Mesodermal cell (in vitro differentiated cells): ENCODE results near the gene SRSF5.

Source experiments
- H3K27ac ChIP-seq: 2 replicates; pipeline ENCODE4 v1.7.0; 2013; ENCODE audit warnings: mild to moderate bottlenecking, low read depth, low read length, moderate library complexity; ENCODE audit not compliant: severe bottlenecking
- H3K36me3 ChIP-seq: 2 replicates; pipeline ENCODE4 v1.7.1; 2013; ENCODE audit warnings: mild to moderate bottlenecking, low read length, moderate library complexity; ENCODE audit not compliant: control insufficient read depth, insufficient read depth
- H3K4me1 ChIP-seq: one replicate; pipeline ENCODE4 v1.7.1; 2013; ENCODE audit warnings: mild to moderate bottlenecking, low read length; ENCODE audit not compliant: insufficient read depth, control insufficient read depth, poor library complexity, severe bottlenecking
- H3K4me3 ChIP-seq: 2 replicates; pipeline ENCODE4 v1.7.0; 2013; ENCODE audit warnings: low read length, control low read depth, mild to moderate bottlenecking; ENCODE audit not compliant: insufficient read depth, poor library complexity, severe bottlenecking; ENCODE audit errors: extremely low read depth
- H3K9me3 ChIP-seq: 2 replicates; pipeline ENCODE4 v1.7.1; 2013; ENCODE audit warnings: mild to moderate bottlenecking, low read length, moderate library complexity; ENCODE audit not compliant: control insufficient read depth
- WGBS, 2 experiments: methylation state at CpG; one replicate each; pipeline ENCODE4 v1.1.5; 2013; ENCODE audit warnings: missing lambda C conversion rate in 2 of 2; ENCODE audit not compliant: insufficient coverage in 2 of 2; 5-methylcytosine and 5-hydroxymethylcytosine counted together

Gene SRSF5

GRCh38 chr14:69752773-69753172 is 14.2 kb upstream of the SRSF5 start:
- no peak overlapping the region for H3K27ac ChIP-seq
- no peak overlapping the region for H3K4me3 ChIP-seq
- WGBS, 2 experiments = no CpG with 5 or more reads among the region's 1 CpG
- no peaks in the 10 kb centered on the region for H3K36me3 ChIP-seq
- no peaks in the 10 kb centered on the region for H3K9me3 ChIP-seq
- no peaks in the 10 kb centered on the region for H3K4me1 ChIP-seq

- H3K36me3 ChIP-seq = no peaks in the 10 kb centered on the region
- WGBS, 2 experiments = 40% methylated on average over 1 of the region's 1 CpG; no CpG with 5 or more reads in 1 of the 2 experiments
- H3K4me1 ChIP-seq = no peaks in the 10 kb centered on the region
- no peak overlapping the region for H3K4me3 ChIP-seq
- H3K9me3 ChIP-seq = no peaks in the 10 kb centered on the region
- no peak overlapping the region for H3K27ac ChIP-seq
These were observed 13.1 kb upstream of the SRSF5 start for GRCh38 chr14:69753860-69754259.

GRCh38 chr14:69754487-69754886 is 12.5 kb upstream of the SRSF5 start:
- Histone ChIP-seq H3K4me3 (no peak overlapping the region), H3K9me3 (no peaks in the 10 kb centered on the region), H3K36me3 (no peaks in the 10 kb centered on the region), H3K4me1 (no peaks in the 10 kb centered on the region), H3K27ac (no peak overlapping the region)
- 89 to 100% methylated on average over 2 of the region's 2 CpGs for WGBS, 2 experiments

GRCh38 chr14:69755296-69755695 is 11.6 kb upstream of the SRSF5 start:
- no peak overlapping the region for H3K27ac ChIP-seq
- no peaks in the 10 kb centered on the region for H3K4me1 ChIP-seq
- H3K9me3 ChIP-seq = no peaks in the 10 kb centered on the region
- H3K36me3 ChIP-seq = no peaks in the 10 kb centered on the region
- no peak overlapping the region for H3K4me3 ChIP-seq

- whole genome bisulfite sequencing, 2 experiments = 80 to 100% methylated on average over 1 to 2 of the region's 2 CpGs
- Histone ChIP-seq H3K27ac (no peak overlapping the region), H3K4me3 (no peak overlapping the region), H3K9me3 (no peaks in the 10 kb centered on the region), H3K4me1 (no peaks in the 10 kb centered on the region), H3K36me3 (no peaks in the 10 kb centered on the region)
These were observed 11.2 kb upstream of the SRSF5 start for GRCh38 chr14:69755784-69756183.

- H3K4me3 ChIP-seq = no peak overlapping the region
- WGBS, 2 experiments = 63% methylated on average over 3 of the region's 3 CpGs
- H3K4me1 ChIP-seq = no peaks in the 10 kb centered on the region
- no peaks in the 10 kb centered on the region for H3K9me3 ChIP-seq
- no peaks in the 10 kb centered on the region for H3K36me3 ChIP-seq
- H3K27ac ChIP-seq = no peak overlapping the region
These were observed 10.6 kb upstream of the SRSF5 start for GRCh38 chr14:69756298-69756697.

GRCh38 chr14:69760810-69761209 is 6.1 kb upstream of the SRSF5 start:
- 90% methylated on average over 1 of the region's 1 CpG; no CpG with 5 or more reads in 1 of the 2 experiments for WGBS, 2 experiments
- H3K36me3 ChIP-seq = no peaks in the 10 kb centered on the region
- peak overlapping the region; percentile 30 for H3K27ac ChIP-seq

GRCh38 chr14:69763761-69764510 is 3.0 kb upstream of the SRSF5 start:
- H3K4me3 ChIP-seq = no peak overlapping the region
- 94 to 100% methylated on average over 3 to 5 of the region's 6 CpGs for WGBS, 2 experiments
- peaks cover 4% of the 10 kb centered on the region for H3K4me1 ChIP-seq
- no peaks in the 10 kb centered on the region for H3K9me3 ChIP-seq
- H3K27ac ChIP-seq = no peak overlapping the region
- H3K36me3 ChIP-seq = peaks cover 13% of the 10 kb centered on the region

More at GRCh38 chr14:69760810-69761209, 6.1 kb upstream of the SRSF5 start:
- H3K4me3 ChIP-seq = no peak overlapping the region
- no peaks in the 10 kb centered on the region for H3K4me1 ChIP-seq
- H3K9me3 ChIP-seq = no peaks in the 10 kb centered on the region

- Histone ChIP-seq H3K36me3 (peaks cover 48% of the 10 kb centered on the region), H3K27ac (peak overlapping the region; percentile 100), H3K4me1 (peaks cover 6% of the 10 kb centered on the region), H3K4me3 (peak overlapping the region; percentile 97), H3K9me3 (no peaks in the 10 kb centered on the region)
- WGBS, 2 experiments = 0% methylated on average over 48 to 53 of the region's 54 CpGs
These were observed 542 bp downstream of the SRSF5 start for GRCh38 chr14:69767369-69767999.

GRCh38 chr14:69768873-69769272 is 1.9 kb downstream of the SRSF5 start:
- peaks cover 62% of the 10 kb centered on the region for H3K36me3 ChIP-seq
- 98 to 99% methylated on average over 7 of the region's 8 CpGs for WGBS, 2 experiments
- H3K4me3 ChIP-seq = peak overlapping the region; percentile 97
- no peaks in the 10 kb centered on the region for H3K9me3 ChIP-seq
- H3K27ac ChIP-seq = no peak overlapping the region
- peaks cover 6% of the 10 kb centered on the region for H3K4me1 ChIP-seq

GRCh38 chr14:69769623-69770022 is 2.7 kb downstream of the SRSF5 start:
- H3K27ac ChIP-seq = no peak overlapping the region
- peaks cover 70% of the 10 kb centered on the region for H3K36me3 ChIP-seq
- H3K9me3 ChIP-seq = no peaks in the 10 kb centered on the region
- H3K4me1 ChIP-seq = peaks cover 6% of the 10 kb centered on the region
- WGBS, 2 experiments = 96% methylated on average over 22 of the region's 22 CpGs
- no peak overlapping the region for H3K4me3 ChIP-seq
